ENCODE measurements around the gene GPX2. TPM values are rescaled to one million over a fixed set of nuclear protein-coding genes. Genes with fewer than 3 reads are reported as not detected.

The GPX2 gene
- total and polyA plus RNA-seq, 2 of the 8 experiments (the other 6 are each of a cell fraction or from before 2014, with no cell fraction given), result 0.30 to 0.89 TPM

DNA sequence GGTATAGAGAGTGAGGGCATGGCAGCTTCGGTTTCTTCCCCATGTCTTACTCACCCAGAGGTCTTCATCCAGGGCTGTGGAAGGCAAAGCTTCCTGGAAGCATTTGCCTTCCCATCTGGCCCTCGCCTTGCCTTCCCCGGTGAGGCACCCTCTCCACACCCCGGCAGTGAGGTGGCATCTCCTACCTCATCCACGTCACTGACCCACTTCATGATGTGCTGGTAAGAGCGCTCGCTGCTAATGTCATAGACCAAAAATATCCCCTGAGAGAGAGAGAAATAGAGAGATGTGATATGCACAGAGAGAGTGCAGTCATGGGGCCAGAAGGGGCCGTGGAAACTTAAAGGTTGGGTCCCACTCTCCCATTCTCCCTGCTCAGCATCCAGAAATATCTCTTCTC, 8.3 kb upstream of the GPX2 start (continued):
- no peak for TF ChIP-seq KDM5A (IDR thresholded peaks at IDR 0.05; ENCODE audit: low read length)
- no peak for TF ChIP-seq TAF7 (optimal IDR thresholded peaks at IDR 0.05; ENCODE audit: borderline replicate concordance, low read depth, low read length)
- no peak for TF ChIP-seq CBX5 (IDR thresholded peaks at IDR 0.05; ENCODE audit: low read depth, low read length)
- no peak for TF ChIP-seq JUN (IDR thresholded peaks at IDR 0.05; ENCODE audit: low read depth, low read length)
